AG09309 (cell line): ENCODE measurements around the gene TCP10L.
"Not testable (repeated sequence)": the region's sequence is repeated elsewhere in the genome, so short reads cannot be mapped to it uniquely, and the experiment has no call there.

Experiments used
- DNase-seq: peaks from one replicate; pipeline ENCODE4 v3.0.0-alpha.2; 2010; ENCODE audit warnings: low read depth
- H3K4me3 ChIP-seq: 2 replicates; pipeline ENCODE4 v1.5.1; 2011; ENCODE audit warnings: mild to moderate bottlenecking, low read depth, low read length, moderate library complexity; ENCODE audit not compliant: control insufficient read depth
- TF ChIP-seq, protein P1 (sequence below): IDR thresholded peaks from 2 replicates; pipeline ENCODE4 v1.5.1; 2011; ENCODE audit warnings: mild to moderate bottlenecking, low read depth, low read length, inconsistent platforms; ENCODE audit not compliant: insufficient read depth, control insufficient read depth; ENCODE audit errors: missing control alignments

Gene TCP10L

DNA sequence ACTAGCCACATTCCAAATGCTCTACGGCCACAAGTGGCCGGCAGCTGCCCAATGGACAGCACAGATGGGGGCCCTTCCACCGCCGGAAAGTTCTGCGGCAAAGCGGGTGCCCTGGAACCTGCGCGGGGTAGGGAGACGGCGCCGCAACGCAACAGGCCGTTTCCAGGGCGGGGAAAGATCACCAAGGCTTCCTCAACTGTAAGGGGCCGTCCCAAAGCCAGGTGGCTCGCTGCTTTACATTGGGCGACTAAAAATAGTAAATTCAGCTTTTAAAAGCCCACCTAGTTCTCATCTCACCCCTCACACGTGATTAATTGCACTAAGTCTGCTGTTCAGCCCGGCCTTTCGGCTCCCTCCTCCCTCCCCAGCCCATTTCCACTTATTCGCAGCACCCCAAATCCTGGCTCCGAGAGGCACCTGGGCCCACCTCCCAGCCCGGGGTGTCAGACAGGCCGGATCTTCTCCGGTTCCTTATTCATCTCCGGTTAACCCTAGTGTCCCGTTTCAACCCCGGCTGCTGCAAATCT, 26.2 kb upstream of the TCP10L start:
- H3K4me3 ChIP-seq, result peak overlapping the region; percentile 87
- no peak for DNase-seq
- TF ChIP-seq, protein P1, sequence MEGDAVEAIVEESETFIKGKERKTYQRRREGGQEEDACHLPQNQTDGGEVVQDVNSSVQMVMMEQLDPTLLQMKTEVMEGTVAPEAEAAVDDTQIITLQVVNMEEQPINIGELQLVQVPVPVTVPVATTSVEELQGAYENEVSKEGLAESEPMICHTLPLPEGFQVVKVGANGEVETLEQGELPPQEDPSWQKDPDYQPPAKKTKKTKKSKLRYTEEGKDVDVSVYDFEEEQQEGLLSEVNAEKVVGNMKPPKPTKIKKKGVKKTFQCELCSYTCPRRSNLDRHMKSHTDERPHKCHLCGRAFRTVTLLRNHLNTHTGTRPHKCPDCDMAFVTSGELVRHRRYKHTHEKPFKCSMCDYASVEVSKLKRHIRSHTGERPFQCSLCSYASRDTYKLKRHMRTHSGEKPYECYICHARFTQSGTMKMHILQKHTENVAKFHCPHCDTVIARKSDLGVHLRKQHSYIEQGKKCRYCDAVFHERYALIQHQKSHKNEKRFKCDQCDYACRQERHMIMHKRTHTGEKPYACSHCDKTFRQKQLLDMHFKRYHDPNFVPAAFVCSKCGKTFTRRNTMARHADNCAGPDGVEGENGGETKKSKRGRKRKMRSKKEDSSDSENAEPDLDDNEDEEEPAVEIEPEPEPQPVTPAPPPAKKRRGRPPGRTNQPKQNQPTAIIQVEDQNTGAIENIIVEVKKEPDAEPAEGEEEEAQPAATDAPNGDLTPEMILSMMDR, result no peak

DNA sequence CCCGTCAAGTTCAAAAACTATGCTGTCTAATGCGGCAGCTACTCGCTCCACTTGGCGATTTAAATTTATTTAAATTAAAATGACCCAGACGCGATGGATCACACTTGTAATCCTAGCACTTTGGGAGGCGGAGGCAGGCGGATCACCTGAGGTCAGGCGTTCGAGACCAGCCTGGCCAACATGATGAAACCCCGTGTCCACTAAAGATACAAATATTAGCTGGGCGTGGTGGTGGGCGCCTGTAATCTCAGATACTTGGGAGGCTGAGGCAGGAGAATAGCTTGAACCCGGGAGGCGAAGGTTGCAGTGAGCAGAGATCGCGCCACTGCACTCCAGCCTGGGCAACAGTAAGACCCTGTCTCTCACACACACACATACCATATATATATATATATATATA, 25.6 kb upstream of the TCP10L start:
- not testable (repeated sequence) for DNase-seq
- peak overlapping the region; percentile 87 for H3K4me3 ChIP-seq

DNA sequence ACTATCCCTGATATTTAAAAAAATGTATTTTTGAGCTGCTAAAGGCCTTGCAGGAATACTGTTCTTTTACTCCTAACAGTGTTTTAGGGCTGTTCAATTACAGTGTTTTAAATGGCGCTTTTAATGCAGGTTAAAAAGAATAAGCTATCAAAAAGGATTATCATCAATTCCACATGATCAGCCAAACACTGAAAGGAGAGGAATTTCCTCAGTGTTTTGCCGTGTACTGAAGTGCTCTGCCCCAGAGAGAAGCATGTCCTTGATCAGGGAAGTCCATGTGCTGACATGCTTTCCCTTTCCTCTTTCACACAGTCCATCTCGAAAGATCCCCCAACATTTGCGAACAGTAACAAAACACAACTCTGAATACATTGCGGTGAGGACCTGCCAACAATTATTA, 23.5 kb upstream of the TCP10L start:
- no peak for DNase-seq
- TF ChIP-seq, protein P1, result no peak

DNA sequence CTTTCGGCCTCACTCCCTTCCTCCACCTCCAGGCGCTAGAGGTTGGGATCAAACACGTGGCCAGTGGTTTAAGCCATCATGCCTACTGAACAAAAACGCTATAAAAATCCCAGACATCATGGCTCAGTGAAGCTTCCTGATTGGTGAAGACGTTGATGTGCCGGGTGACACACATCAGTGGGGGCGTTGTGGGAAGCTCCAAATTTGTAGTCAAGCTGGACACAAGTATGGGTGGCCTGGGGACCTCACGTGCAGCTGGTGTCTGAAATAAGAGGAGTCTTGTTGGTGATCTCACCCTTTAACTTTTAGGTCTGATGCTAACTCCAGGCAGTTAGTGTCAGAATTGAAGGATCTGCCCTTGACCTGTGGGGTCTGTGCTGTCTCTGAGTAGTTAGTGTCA, 20.1 kb upstream of the TCP10L start:
- TF ChIP-seq, protein P1, result no peak
- no peak overlapping the region for H3K4me3 ChIP-seq
- DNase-seq, result no peak

More for the DNA sequence above, 23.5 kb upstream of the TCP10L start:
- no peak overlapping the region for H3K4me3 ChIP-seq

DNA sequence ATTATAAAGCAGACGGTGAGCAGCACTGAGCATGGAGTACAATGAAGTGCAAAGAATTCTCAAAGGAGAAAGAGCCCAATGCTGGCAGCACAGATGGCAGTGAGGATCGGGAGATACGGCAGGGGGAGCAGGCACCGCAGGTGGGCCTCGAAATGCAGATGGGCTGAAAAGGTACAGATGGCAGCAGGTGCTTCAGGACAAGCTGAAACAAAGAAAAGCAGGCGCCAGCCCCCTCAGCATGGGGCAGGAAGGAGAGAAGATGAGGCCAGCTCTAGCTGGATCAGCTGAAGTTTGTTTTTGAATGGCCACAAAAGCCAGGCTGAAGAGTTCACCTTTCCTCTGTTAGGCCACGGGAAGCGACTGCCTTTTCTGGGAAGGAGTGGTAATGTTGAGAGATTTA, 19.1 kb upstream of the TCP10L start:
- no peak for DNase-seq
- H3K4me3 ChIP-seq, result no peak overlapping the region
- TF ChIP-seq, protein P1, result no peak

DNA sequence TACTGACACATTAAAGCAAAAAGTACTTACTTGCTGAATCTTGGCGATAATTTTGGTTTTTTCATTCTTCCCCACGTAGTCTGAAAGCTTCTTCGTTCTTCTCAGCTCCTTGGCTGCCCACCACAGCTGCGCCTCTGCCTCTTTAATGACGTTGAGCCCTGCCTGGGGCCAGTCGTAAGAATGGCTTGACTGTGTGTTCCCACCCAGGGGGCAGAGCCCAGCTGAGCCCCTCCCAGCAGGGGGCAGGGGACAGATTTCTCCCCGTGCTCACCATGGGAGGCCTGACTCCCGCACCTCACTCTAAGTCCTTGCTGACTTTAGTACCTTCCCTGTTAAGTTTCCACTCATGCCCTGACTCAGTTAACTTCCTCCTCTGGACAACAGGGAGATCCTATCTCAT, 17.8 kb upstream of the TCP10L start:
- H3K4me3 ChIP-seq, result no peak overlapping the region
- DNase-seq, result no peak
- TF ChIP-seq, protein P1, result no peak

DNA sequence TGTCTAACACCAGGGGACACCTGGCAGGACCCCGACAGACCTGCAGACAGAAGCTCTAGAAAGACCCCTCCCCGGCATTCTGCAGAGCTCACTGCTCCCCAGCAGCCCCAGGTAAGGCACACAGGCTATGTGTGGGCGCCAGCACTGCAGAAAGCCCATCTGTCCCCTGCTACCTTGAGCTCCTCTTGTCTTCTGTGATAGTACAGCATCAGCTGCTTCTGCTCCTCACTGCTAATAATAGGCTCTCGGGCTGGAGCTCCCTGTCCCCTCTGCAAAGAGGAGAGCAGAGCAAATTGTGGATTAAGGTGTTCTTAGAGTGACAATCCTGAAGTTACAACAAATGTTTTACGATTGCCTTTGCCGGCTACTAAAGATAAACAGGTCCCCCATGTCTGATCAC, 16.8 kb upstream of the TCP10L start:
- H3K4me3 ChIP-seq, result no peak overlapping the region
- no peak for DNase-seq
- TF ChIP-seq, protein P1, result no peak

DNA sequence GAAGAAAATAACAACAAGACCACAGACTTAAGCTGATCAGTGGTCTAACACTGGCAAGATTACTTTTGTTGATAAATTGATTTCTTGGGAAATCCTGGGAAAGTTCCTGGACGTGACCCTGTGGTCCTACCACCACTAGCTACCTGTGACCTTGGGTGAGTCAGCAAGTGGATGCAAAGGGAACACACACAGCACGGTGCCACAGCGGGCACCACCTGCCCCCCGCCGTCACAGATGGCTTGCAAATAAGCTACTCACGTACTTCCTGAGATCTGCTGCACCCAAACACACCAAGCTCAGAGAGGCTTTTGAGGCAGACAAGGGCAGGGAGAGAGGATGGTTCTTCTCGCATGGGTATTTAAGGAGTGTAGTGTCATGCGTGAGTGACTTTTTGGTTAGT, 14.2 kb upstream of the TCP10L start:
- TF ChIP-seq, protein P1, result no peak
- no peak overlapping the region for H3K4me3 ChIP-seq
- no peak for DNase-seq
